Ovary (tissue), 9 donors: ENCODE measurements around the gene P4HB. TPM values are rescaled to one million over a fixed set of nuclear protein-coding genes. Genes with fewer than 3 reads are reported as not detected.

ENCODE experiments used
- DNase-seq, 5 donors: peaks; one replicate each; pipeline ENCODE4 v3.0.0-alpha.2; 2019 to 2020
- H3K27ac ChIP-seq, 2 donors: fragments of 200-600 bp; one replicate each; pipeline versions ENCODE4 v1.5.1 to v1.8.0; 2019 to 2022
- H3K27me3 ChIP-seq: fragments of 200-600 bp; one replicate; pipeline ENCODE4 v1.8.0; 2022
- H3K36me3 ChIP-seq: fragments of 200-600 bp; sonication (generic); one replicate; pipeline ENCODE4 v1.5.1; 2019
- H3K4me1 ChIP-seq: one replicate; pipeline ENCODE4 v1.8.1; 2013; ENCODE audit warnings: mild to moderate bottlenecking, moderate library complexity; ENCODE audit not compliant: insufficient read depth
- H3K4me3 ChIP-seq: fragments of 200-600 bp; sonication (generic); one replicate; pipeline ENCODE4 v1.5.1; 2017
- H3K9me3 ChIP-seq, 2 donors: fragments of 200-600 bp in 1 of 2; sonication (generic) in 1 of 2; one replicate each; pipeline versions ENCODE4 v1.5.1 to v1.8.1; 2013 to 2019; ENCODE audit warnings: mild to moderate bottlenecking in 1 of 2, moderate library complexity in 1 of 2
- CTCF ChIP-seq, 3 donors: fragments of 450-650 bp in 2 of 3; fragments of 200-600 bp in 1 of 3; IDR thresholded peaks; one replicate each; pipeline versions ENCODE4 v1.5.1 to v1.8.0; 2016 to 2022; ENCODE audit warnings: antibody characterized with exemption in 3 of 3, mild to moderate bottlenecking in 1 of 3
- EP300 ChIP-seq: sonication (generic); formaldehyde crosslinking; IDR thresholded peaks from one replicate; pipeline ENCODE4 v1.6.1; 2017; ENCODE audit warnings: antibody characterized with exemption
- POLR2A ChIP-seq: fragments of 450-650 bp; IDR thresholded peaks from one replicate; pipeline ENCODE4 v1.6.1; 2017; ENCODE audit warnings: antibody characterized with exemption, mild to moderate bottlenecking, moderate library complexity
- WGBS, 3 donors: extraction: QIAGEN DNeasy Blood & Tissue Kit in 1 of 3; methylation state at CpG; one replicate each; pipeline versions ENCODE4 v1.1.5 to v1.1.7; 2013 to 2017; 5-methylcytosine and 5-hydroxymethylcytosine counted together
- intact Hi-C, 4 donors: fragments of 100-400 bp; cut with DNase I; formaldehyde crosslinking; loops; one replicate each; pipeline versions ENCODE4 v1.11.0 to v1.15.1; 2022 to 2023
- polyA plus RNA-seq, 2 donors: library from polyadenylated mRNA; stranded (reverse); fragments of 200-250 nt in 1 of 2; fragments of 350-450 nt in 1 of 2; fragmentation: Illumina TruSeq in 1 of 2; extraction: RNeasy Lipid Tissue Mini Kit (QIAGEN cat#74804) in 1 of 2; gene quantifications; one replicate each; pipeline ENCODE4 v1.2.3, GENCODE V29; 2013 to 2014
- total RNA-seq, 7 donors: library from RNA; depleted of rRNA in 2 of 7; stranded (reverse); fragments of >200 nt in 2 of 7; fragmentation: NEBNext Ultra II Directional in 3 of 7; extraction: Animal tissue kit (Norgen Biotek cat#: 25700) in 3 of 7; gene quantifications; one replicate each; pipeline versions ENCODE4 v1.1.0 to v1.2.4, GENCODE V29; 2016 to 2023
- donor health status: DM: no; HTN: no; CAD: no; lungs with moderate emphysema.
- donor health status: DM: no; HTN: no; CAD: no.
- donor health status: Bipolar disorder and iron deficiency.
- donor health status: DM: yes; HTN: yes; CAD: no.
- donor health status: DM: no; HTN: no; CAD: no.
- donor health status: DM: yes; HTN: yes; CAD: no.

The P4HB gene
- total and polyA plus RNA-seq, 9 donors = 222 to 2,080 (median 312) TPM

GRCh38 chr17:81833160-81833920 is 27.0 kb downstream of the P4HB start, which contains the start of gene MCRIP1:
TSS of gene MCRIP1 (minus strand) at chr17:81833291. CDS start at chr17:81824506, 8,785 bp downstream.
- H3K4me1 ChIP-seq = peaks cover 16% of the 10 kb centered on the region
- H3K9me3 ChIP-seq = no peaks in the 10 kb centered on the region
- H3K27ac ChIP-seq = peak within 1 kb of the TSS; percentile 16 to 55
- peak; percentile 94 to 97 (median 96) for DNase-seq
- intact Hi-C loops = no loop called here
- WGBS, 3 donors = 1 to 2% (median 1%) methylated on average over 38 to 71 of the region's 76 CpGs
- TF ChIP-seq CTCF (IDR thresholded peaks at IDR 0.05) (peak in 1 of 3 donors; percentile 22), POLR2A (peak; percentile 93), EP300 (peak; percentile 17)
- H3K36me3 ChIP-seq = no peaks in the 10 kb centered on the region
- H3K27me3 ChIP-seq = no peaks in the 10 kb centered on the region
- H3K4me3 ChIP-seq = peak within 1 kb of the TSS; percentile 67

DNA sequence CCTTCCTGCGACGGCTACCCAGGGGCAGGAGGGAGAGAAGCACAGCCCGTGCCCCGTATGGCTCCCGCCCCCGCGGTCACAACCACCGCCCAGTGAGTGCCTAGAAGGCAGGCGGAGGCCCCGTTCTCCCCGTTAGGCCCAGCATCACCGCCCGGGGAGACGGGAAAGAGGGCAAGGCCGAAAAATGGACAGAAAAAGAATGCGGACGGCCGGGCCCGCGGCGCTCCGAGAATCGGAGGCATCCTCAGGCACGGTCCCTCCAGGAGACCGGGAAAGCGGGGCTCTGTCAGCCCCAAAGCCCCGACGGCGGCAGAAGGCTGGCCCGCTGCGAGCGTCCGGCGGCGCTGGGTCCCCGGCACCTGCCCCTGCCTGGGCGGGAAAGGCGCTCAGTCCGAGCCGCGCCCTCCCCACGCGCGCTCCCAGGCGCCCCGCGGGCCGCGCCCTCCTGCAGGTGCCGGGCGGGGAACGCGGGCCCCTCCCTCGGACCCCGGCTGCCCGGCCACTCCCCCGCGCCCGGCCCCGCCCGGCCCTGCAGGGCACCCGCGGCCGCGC is 27.7 kb downstream of the P4HB start:
- intact Hi-C loops = no loop called here
- Histone ChIP-seq H3K36me3 (no peaks in the 10 kb centered on the region), H3K4me1 (peaks cover 16% of the 10 kb centered on the region), H3K27ac (peak overlapping the region in 1 of 2 donors; percentile 55), H3K9me3 (no peaks in the 10 kb centered on the region), H3K27me3 (no peaks in the 10 kb centered on the region), H3K4me3 (peak overlapping the region; percentile 49)
- no peak for TF ChIP-seq POLR2A
- no peak for TF ChIP-seq EP300
- TF ChIP-seq CTCF (IDR thresholded peaks at IDR 0.05) = no peak
- 0 to 1% (median 1%) methylated on average over 34 to 64 of the region's 65 CpGs for WGBS, 3 donors
- peak in 3 of 5 donors; percentile 27 to 61 (median 47) for DNase-seq

GRCh38 chr17:81831957-81832607 is 28.3 kb downstream of the P4HB start:
- TF ChIP-seq EP300 = no peak
- Histone ChIP-seq H3K27me3 (no peaks in the 10 kb centered on the region), H3K9me3 (no peaks in the 10 kb centered on the region), H3K4me1 (peaks cover 16% of the 10 kb centered on the region), H3K4me3 (peak overlapping the region; percentile 49), H3K36me3 (no peaks in the 10 kb centered on the region), H3K27ac (peak overlapping the region in 1 of 2 donors; percentile 55)
- DNase-seq = no peak
- WGBS, 3 donors = 35 to 39% (median 36%) methylated on average over 18 of the region's 18 CpGs
- intact Hi-C loops = no loop called here

DNA sequence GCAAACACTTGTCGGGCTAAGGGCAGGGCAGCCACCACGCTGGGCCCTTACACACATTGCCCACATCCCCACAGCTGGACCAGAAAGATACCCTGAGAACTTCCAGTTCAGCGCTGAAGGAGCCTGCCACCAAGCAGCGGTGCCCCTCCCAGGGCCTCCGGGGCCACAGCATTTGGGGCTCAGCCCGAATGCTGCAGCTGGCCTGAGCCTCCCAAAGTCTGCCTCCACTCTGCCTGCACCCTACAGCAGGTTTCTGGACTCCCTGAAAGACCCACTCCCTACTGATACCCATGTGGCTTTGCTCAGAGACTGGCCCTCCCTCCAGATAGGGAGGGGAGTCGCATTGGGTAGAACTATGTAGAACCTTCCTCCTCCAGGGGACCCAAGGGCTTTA is 28.8 kb downstream of the P4HB start:
- 86 to 89% (median 88%) methylated on average over 7 of the region's 7 CpGs for WGBS, 3 donors
- no peak overlapping the region for H3K27ac ChIP-seq
- H3K27me3 ChIP-seq = no peaks in the 10 kb centered on the region
- DNase-seq = no peak
- TF ChIP-seq POLR2A (no peak), CTCF (IDR thresholded peaks at IDR 0.05) (no peak), EP300 (no peak)
- no peaks in the 10 kb centered on the region for H3K9me3 ChIP-seq
- no peak overlapping the region for H3K4me3 ChIP-seq
- H3K4me1 ChIP-seq = peaks cover 16% of the 10 kb centered on the region
- intact Hi-C loops = no loop called here
- no peaks in the 10 kb centered on the region for H3K36me3 ChIP-seq
